GM18858 (cell line): ENCODE data around the gene MKRN3.

Experiments used
- ATAC-seq: cut with Tn5 transposase; IDR thresholded peaks from one replicate; pipeline ENCODE4 v1.9.1; 2021; ENCODE audit not compliant: unreplicated experiment

Gene MKRN3

GRCh38 chr15:23565395-23566070 lies at the start of gene MKRN3:
MKRN3 (plus strand) TSS chr15:23565674; CDS start chr15:23565783, 109 bp downstream.
- no peak for ATAC-seq

GRCh38 chr15:23516866-23517265 lies 48.6 kb upstream of the MKRN3 start:
- ATAC-seq, result no peak

DNA sequence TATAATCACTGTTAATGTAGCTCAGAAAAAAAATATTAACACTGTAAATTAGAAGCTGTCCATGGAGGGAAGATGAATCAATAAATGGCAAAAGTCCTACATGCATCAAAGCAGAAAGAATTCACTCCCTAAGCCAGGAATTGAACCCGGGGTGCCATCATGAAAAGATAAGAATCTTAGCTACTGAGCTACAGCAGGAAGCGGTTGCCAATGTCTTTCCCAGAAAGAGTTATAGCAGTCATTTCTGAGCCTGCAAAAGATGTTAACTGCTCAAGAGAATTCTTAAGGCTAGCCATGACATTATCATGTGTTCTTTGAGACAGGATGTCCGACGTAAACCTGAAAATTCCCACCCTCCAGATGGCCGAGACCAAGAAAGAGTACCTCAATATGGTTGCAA lies 47.4 kb upstream of the MKRN3 start:
- no peak for ATAC-seq

GRCh38 chr15:23524816-23525215 lies 40.7 kb upstream of the MKRN3 start:
- no peak for ATAC-seq

DNA sequence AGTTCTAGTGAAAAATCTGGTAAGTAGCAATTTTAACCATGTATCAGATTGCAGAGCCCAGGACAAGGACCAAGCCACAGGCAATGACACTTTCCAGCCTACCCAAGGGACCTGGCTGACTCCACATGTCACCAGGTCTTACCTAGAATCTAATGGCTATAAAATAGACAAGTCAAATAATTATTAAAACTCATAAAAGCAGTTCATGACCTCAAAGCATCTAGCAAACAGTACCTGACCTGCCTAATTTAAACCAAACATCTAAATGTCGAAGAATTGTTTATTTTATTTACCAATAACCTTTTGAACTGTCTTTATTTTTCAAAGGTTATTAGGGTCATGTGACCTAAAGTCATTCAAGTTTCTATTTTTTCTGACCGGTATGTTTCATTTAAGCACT lies 35.6 kb upstream of the MKRN3 start:
- ATAC-seq, result no peak

GRCh38 chr15:23532024-23532423 lies 33.5 kb upstream of the MKRN3 start:
- ATAC-seq, result no peak

DNA sequence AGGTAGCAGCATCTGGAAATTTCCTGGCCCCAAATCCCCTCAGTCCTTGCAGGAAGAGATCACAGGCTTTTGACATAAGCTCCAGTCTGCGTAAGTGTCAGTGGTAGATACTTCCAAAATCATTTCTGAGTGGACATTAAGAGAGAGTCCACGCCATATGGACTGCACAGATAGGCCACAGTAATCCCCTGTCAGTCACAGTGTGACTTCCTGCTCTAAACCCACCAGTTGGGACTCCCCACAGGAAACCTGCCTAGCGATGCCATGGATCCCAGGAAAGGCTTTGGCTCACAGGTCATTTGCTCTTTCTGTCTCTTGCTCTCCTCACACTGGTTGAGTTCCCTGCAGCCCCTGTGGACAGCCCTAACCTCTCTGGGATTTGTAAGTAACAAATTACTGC lies 28.8 kb upstream of the MKRN3 start:
- no peak for ATAC-seq

DNA sequence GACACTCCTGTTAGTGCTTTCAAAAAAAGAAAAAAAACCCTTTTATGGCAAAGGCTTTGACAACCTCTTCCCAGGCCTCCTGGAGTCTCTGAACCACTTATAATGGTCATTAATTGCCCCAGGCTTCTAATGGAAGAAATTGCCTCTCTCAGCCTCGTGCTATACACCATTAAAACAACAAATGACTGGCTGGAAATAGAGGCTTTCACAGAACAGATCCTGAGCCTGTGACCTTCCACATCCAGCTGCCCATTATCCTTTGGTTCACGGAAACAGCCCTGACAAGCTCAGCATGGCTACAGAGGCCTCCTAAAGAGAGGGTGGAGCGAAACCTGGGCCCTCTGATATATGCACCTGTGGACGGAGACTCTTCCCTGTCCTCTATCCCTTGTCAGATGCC lies 26.8 kb upstream of the MKRN3 start:
- ATAC-seq, result no peak

- ATAC-seq, result no peak
Observed at GRCh38 chr15:23539892-23540291, 25.6 kb upstream of the MKRN3 start.

DNA sequence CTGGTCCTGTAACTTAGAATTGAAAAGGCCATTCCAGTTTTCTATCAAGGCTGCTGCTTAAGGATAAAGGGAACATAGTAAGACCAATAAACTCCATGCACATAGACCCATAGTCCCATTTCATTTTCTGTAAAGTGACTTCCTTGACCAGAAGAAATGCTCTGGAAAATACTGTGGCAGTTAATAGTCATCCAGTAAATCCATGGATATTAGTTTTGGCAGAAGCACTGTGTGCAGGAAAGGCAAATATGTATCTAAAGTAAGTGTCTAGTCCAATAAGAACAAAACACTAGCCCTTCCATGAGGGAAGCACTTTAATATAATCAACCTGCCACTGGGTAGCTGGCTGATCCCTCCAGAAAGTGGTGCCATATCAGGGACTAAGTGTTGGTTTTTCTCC lies 19.3 kb upstream of the MKRN3 start:
- no peak for ATAC-seq

GRCh38 chr15:23548071-23548470 lies 17.4 kb upstream of the MKRN3 start:
- ATAC-seq, result no peak

DNA sequence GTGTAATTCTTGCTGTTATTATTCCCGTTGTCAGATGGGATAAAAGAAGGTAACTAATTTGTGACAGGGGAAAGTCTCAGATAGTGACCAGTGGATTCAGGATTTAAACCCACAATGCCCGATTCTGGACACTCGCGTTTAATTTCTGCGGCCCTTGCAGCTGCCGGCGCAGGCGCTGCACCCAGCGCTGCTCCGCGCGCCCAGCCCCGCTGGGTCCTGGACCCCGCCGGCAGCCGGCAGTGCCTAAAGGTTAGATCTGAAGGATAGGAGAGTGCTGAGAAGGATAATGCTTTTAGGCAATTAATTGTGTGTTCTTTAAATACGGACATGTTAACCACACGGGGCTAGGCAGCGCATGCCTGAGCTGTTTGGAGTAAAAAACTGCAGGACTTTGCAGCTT lies 3.6 kb upstream of the MKRN3 start:
- no peak for ATAC-seq

- ATAC-seq, result no peak
Observed at GRCh38 chr15:23564821-23565394, 566 bp upstream of the MKRN3 start.

- no peak for ATAC-seq
Observed at GRCh38 chr15:23566071-23566554, 639 bp downstream of the MKRN3 start.

- no peak for ATAC-seq
Observed at GRCh38 chr15:23566651-23567050, 1.2 kb downstream of the MKRN3 start.

GRCh38 chr15:23567921-23568320 lies 2.4 kb downstream of the MKRN3 start:
- no peak for ATAC-seq

DNA sequence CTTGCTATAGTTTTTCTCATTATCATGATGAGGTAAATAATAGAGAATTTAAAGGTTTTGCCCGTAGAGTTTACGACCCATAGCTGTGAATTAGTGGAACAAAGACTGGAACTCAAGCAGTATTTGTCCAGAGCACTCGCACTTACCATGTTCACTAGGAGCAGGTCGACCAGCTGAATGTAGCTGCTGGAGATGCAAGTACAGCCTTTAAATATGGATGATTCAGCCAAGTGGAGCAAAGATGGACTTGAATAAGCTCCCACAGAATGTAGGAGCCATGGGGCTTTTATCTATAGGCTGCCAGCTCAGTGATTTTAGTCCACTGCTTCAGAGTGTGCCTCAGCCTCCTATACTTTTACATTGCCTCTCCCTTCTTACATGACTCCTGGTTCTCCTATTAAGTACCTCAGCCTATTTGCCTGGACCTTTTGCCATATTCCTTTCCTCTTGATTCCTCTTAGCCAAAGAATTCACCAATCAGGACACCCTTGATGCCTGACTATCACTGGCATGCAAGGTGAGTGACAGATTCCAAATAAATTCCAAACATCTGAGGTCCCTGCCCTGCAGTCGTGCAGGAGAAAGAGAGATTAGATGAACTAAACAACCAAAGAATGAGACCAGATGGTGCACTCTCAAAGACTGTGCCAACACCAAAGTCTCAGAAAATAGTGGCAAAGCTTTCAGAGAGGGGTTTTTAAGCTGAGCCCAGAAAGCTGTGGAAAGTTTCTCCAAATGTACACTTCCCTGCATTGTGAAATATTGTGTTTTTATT lies 3.9 kb downstream of the MKRN3 start:
- no peak for ATAC-seq

GRCh38 chr15:23570486-23570885 lies 5.0 kb downstream of the MKRN3 start:
- no peak for ATAC-seq

DNA sequence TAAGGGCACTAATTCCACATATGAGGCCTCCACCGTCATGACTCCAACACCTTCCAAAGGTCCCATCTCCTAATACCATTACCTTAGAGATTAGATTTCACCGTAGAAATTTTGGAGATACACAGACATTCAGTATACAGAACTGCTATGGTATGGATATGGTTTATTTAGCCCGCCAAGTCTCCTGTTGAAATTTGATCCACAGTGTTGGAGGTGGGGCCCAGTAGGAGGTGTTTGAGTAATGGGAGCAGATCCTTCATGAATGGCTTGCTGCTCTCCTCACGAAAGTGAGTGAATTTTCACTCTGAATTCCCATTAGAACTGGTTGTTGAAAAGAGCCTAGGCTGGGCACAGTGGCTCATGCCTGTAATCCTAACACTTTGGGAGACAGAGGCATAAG lies 7.4 kb downstream of the MKRN3 start:
- no peak for ATAC-seq

- ATAC-seq, result no peak
Observed at GRCh38 chr15:23574742-23575141, 9.3 kb downstream of the MKRN3 start.

DNA sequence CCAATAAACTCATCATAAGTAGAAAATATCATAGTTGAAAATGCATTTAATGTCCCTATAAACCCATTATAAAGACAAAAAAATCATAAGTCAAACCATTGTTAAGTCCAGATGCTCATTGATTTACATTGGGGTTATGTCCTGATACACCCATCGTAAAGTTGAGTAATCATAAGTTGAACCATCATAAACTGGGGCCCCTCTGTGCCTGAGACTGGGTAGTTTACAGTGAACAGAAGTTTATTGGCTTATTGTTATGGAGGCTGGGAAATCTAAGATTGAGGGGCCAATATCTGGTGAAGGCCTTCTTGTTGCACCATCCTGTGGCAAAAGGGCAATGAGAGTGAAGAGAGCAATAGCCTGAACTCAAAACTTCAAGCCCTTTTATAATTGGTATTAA lies 10.6 kb downstream of the MKRN3 start:
- ATAC-seq, result no peak

- no peak for ATAC-seq
Observed at GRCh38 chr15:23578521-23579150, 13.2 kb downstream of the MKRN3 start.
